ENCODE measurements around the gene SASH3. TPM values are rescaled to one million over a fixed set of nuclear protein-coding genes. Genes with fewer than 3 reads are reported as not detected.

SASH3 gene
- total RNA-seq, 6 experiments from 2014 or later: not detected

DNA sequence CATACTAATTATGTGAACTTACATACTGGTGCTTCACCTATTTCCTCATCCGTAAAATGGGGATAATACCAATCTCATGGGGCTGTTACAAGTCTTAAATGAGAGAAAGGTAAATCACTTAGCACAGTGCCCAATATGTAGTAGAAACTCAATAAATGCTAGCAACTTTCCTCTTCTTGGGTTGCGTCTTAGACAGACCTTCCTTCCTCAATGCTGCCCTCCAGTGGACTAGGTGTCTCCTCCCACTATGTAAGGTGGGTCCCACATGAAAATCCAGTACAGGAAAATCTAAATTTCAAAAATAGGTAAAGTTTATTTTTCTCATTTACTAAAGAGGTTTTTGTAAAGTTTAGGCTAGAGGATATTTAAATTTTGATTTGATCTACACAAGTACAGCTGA, 43.4 kb downstream of the SASH3 start:
- no peak for DNase-seq
- no peaks in the 10 kb centered on the region for H3K27me3 Mint-ChIP-seq (ENCODE audit: insufficient read depth)
- no peaks in the 10 kb centered on the region for H3K4me1 Mint-ChIP-seq (ENCODE audit: low read depth)
- TF ChIP-seq, protein P1, sequence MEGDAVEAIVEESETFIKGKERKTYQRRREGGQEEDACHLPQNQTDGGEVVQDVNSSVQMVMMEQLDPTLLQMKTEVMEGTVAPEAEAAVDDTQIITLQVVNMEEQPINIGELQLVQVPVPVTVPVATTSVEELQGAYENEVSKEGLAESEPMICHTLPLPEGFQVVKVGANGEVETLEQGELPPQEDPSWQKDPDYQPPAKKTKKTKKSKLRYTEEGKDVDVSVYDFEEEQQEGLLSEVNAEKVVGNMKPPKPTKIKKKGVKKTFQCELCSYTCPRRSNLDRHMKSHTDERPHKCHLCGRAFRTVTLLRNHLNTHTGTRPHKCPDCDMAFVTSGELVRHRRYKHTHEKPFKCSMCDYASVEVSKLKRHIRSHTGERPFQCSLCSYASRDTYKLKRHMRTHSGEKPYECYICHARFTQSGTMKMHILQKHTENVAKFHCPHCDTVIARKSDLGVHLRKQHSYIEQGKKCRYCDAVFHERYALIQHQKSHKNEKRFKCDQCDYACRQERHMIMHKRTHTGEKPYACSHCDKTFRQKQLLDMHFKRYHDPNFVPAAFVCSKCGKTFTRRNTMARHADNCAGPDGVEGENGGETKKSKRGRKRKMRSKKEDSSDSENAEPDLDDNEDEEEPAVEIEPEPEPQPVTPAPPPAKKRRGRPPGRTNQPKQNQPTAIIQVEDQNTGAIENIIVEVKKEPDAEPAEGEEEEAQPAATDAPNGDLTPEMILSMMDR (IDR thresholded peaks at IDR 0.05): peak; percentile 63
- H3K9me3 Mint-ChIP-seq: no peaks in the 10 kb centered on the region
- H3K27ac Mint-ChIP-seq: no peak overlapping the region
- no peak overlapping the region for H3K4me3 Mint-ChIP-seq
- peaks cover 5% of the 10 kb centered on the region for H3K36me3 Mint-ChIP-seq (ENCODE audit: low read depth)

DNA sequence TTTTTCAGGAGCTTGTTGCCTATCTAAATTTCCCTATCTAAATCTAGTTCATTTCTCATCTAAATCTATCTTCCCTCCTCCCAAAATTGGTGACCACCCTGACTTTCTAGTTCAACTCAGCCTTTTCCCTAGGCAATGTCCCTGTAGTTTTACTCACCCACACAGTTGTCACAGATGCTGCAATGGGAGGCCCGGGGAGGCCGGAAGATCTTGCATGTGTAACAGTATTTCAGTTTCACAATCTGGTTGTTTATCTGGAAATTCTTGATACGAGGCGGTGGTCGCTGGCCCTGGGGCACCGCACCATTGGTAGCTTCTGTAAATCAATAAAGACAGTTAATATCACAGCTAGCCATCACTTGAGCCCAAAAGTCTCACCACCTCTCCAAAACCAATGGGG, 43.8 kb downstream of the SASH3 start:
- Mint-ChIP-seq H3K9me3 (no peaks in the 10 kb centered on the region), H3K4me3 (no peak overlapping the region), H3K4me1 (ENCODE audit: low read depth) (no peaks in the 10 kb centered on the region), H3K36me3 (ENCODE audit: low read depth) (peaks cover 5% of the 10 kb centered on the region), H3K27ac (no peak overlapping the region), H3K27me3 (ENCODE audit: insufficient read depth) (no peaks in the 10 kb centered on the region)
- TF ChIP-seq, protein P1 (IDR thresholded peaks at IDR 0.05): no peak
- DNase-seq: no peak

DNA sequence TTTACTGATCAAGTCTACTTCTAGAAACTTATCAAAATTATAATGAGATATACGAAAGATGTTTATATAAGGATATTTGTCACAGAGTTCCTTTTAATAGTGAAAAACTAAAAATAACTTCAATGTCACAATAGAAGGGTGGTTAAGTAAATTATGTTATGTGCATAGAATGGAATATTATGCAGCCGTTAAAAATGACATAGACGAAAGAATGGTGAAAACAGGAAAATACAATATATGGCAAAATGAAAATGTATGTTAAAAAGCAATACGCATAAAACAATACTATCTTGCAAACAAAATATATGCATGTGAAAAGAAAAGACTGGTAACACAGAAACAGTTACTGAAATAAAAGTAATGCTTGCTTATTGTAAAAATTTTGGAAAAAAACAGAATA, 44.9 kb downstream of the SASH3 start:
- DNase-seq: no peak
- TF ChIP-seq, protein P1 (IDR thresholded peaks at IDR 0.05): no peak
- peaks cover 5% of the 10 kb centered on the region for H3K36me3 Mint-ChIP-seq (ENCODE audit: low read depth)
- no peak overlapping the region for H3K27ac Mint-ChIP-seq
- H3K27me3 Mint-ChIP-seq (ENCODE audit: insufficient read depth): no peaks in the 10 kb centered on the region
- no peaks in the 10 kb centered on the region for H3K9me3 Mint-ChIP-seq
- no peaks in the 10 kb centered on the region for H3K4me1 Mint-ChIP-seq (ENCODE audit: low read depth)
- H3K4me3 Mint-ChIP-seq: no peak overlapping the region

DNA sequence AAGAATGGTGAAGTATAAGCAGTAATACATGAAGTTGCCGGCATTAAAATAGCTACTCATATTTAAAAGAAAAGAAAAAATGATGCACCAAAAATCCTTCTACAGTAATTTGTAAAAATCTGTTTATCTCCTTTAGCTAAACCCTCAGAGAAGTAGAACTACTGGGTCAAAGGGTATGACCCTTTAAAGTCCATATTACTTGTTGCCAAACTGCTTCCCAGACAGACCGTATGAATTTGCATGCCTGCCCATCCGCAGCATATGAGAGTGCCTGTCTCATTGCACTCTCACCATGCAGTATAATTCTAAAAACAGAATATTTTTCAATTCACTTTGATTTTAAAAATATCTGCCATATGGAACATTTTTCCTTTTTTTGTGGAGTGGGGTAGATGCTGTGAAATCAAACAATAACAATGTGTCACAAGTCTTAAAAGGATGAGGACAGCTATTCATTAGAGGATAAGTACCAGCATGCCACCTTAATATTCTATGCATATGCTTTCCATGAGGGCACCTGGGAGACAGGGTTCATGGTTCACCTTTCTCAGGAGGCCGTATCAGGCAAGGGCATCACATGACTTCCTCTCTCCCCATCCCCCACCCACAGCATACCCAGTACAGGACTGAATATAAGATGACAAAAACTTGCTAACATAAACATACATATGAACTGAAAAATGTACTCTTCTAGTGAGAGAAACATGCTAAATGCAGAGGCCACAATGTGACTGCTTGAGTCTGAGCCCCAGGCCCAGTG, 46.2 kb downstream of the SASH3 start:
- no peaks in the 10 kb centered on the region for H3K9me3 Mint-ChIP-seq
- peaks cover 5% of the 10 kb centered on the region for H3K36me3 Mint-ChIP-seq (ENCODE audit: low read depth)
- no peak overlapping the region for H3K4me3 Mint-ChIP-seq
- H3K27me3 Mint-ChIP-seq (ENCODE audit: insufficient read depth): no peaks in the 10 kb centered on the region; the same call in 1 of the 2 replicates
- H3K27ac Mint-ChIP-seq: no peak overlapping the region; the same call in 1 of the 2 replicates
- H3K4me1 Mint-ChIP-seq (ENCODE audit: low read depth): no peaks in the 10 kb centered on the region
- TF ChIP-seq, protein P1 (IDR thresholded peaks at IDR 0.05): no peak
- no peak for DNase-seq

DNA sequence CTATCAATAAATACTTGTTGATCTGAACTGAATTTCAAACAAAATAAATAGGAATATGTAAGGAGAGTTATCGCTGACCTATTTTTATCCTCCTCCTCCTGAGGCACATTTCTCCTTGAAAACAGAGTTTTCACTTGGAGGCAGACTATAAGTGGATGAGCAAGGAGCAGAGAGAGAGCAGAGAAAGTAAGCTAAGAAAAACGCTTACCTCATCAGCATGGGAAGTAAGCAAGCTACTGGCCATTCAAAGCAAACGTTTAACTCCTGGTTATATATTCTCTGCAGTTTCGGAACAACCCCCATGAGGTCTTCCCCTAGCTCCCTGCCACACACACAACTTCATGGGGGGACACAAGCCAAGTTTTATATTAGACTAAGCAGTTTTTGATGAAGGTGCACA, 50.7 kb downstream of the SASH3 start:
- TF ChIP-seq, protein P1 (IDR thresholded peaks at IDR 0.05): no peak
- Mint-ChIP-seq H3K9me3 (no peaks in the 10 kb centered on the region), H3K36me3 (ENCODE audit: low read depth) (peaks cover 4% of the 10 kb centered on the region; the same call in 1 of the 2 replicates), H3K27ac (no peak overlapping the region), H3K4me1 (ENCODE audit: low read depth) (peaks cover 21% of the 10 kb centered on the region), H3K27me3 (ENCODE audit: insufficient read depth) (no peaks in the 10 kb centered on the region; the same call in none of the 2 replicates), H3K4me3 (no peak overlapping the region)
- DNase-seq: no peak

Measured in HFFc6 (cell line).